ENCODE data around the gene SUGP2. TPM values are rescaled to one million over a fixed set of nuclear protein-coding genes. Genes with fewer than 3 reads are reported as not detected.

The SUGP2 gene
- total RNA-seq, 1 experiment from 2014 or later = 48.9 TPM

DNA sequence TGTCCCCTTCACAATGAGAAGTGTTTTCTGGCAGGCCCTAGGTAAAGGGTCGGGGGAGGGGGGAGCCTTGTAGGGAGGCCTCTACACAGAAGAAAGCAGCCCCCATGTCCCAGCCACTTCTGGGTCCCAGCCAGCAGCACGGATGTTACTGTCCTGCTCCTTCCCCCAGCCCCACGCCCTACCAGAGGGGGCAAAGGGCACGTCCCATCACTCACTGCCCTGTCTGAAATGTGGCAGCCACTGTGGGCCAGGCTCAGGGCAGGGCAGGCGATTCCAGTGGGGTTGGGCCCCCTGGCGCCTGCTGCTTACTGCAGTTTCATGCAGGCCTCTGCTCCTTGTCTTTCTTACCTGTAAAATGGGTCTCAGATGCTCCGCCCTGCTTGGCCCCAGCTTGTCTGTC, 24.4 kb upstream of the SUGP2 start:
- Histone ChIP-seq H3K4me2 (ENCODE audit: low read length) (no peak overlapping the region), H3K9me3 (ENCODE audit: low read length) (no peaks in the 10 kb centered on the region), H3K4me3 (ENCODE audit: low read length) (no peak overlapping the region), H3K9ac (ENCODE audit: low read length) (no peak overlapping the region), H2AFZ (ENCODE audit: low read length) (no peak overlapping the region), H3K36me3 (ENCODE audit: low read depth, low read length) (peaks cover 25% of the 10 kb centered on the region; the same call in 1 of the 2 replicates), H3F3A (ENCODE audit: low read length, unreplicated experiment) (no peaks in the 10 kb centered on the region), H3K79me2 (ENCODE audit: low read length) (no peaks in the 10 kb centered on the region), H4K20me1 (ENCODE audit: low read length) (no peaks in the 10 kb centered on the region), H3K27ac (ENCODE audit: low read length) (no peak overlapping the region), H3K27me3 (ENCODE audit: low read length) (no peaks in the 10 kb centered on the region), H3K4me1 (ENCODE audit: insufficient read depth, low read length) (peaks cover 11% of the 10 kb centered on the region), H3K9me2 (replicated peaks; ENCODE audit: low read length) (no peaks in the 10 kb centered on the region)
- DNase-seq (no peak), ATAC-seq (no peak)
- ChIA-PET CTCF (no interaction called here), POLR2A (ENCODE audit: unreplicated experiment) (no interaction called here)
- intact Hi-C loops (cut with micrococcal nuclease) = no loop called here
- no peak for TF ChIP-seq CTCF (conservative IDR thresholded peaks at IDR 0.05; ENCODE audit: low read depth, low read length)
- TF ChIP-seq EZH2 (IDR thresholded peaks at IDR 0.05; ENCODE audit: low read length, unreplicated experiment) = no peak
- TF ChIP-seq EZH2phosphoT487 (IDR thresholded peaks at IDR 0.05; ENCODE audit: borderline replicate concordance, low read length) = no peak
- BruUV-seq (replicated peaks) = no TSS peak

- no peaks in the 10 kb centered on the region for H3K9me3 ChIP-seq (ENCODE audit: low read length)
- H4K20me1 ChIP-seq (ENCODE audit: low read length) = no peaks in the 10 kb centered on the region
- peaks cover 7% of the 10 kb centered on the region; the same call in 1 of the 2 replicates for H3K4me1 ChIP-seq (ENCODE audit: insufficient read depth, low read length)
- no peak for ATAC-seq
- DNase-seq = no peak
- H3K4me2 ChIP-seq (ENCODE audit: low read length) = no peak overlapping the region
- H3K9ac ChIP-seq (ENCODE audit: low read length) = no peak overlapping the region
- H3K27me3 ChIP-seq (ENCODE audit: low read length) = no peaks in the 10 kb centered on the region
- intact Hi-C loops (cut with micrococcal nuclease) = no loop called here
- H3F3A ChIP-seq (ENCODE audit: low read length, unreplicated experiment) = no peaks in the 10 kb centered on the region
- H3K79me2 ChIP-seq (ENCODE audit: low read length) = no peaks in the 10 kb centered on the region
- no peaks in the 10 kb centered on the region for H3K9me2 ChIP-seq (replicated peaks; ENCODE audit: low read length)
- ChIA-PET CTCF (no interaction called here), POLR2A (ENCODE audit: unreplicated experiment) (no interaction called here)
- peaks cover 25% of the 10 kb centered on the region; the same call in 1 of the 2 replicates for H3K36me3 ChIP-seq (ENCODE audit: low read depth, low read length)
- H3K27ac ChIP-seq (ENCODE audit: low read length) = no peak overlapping the region
- TF ChIP-seq EZH2phosphoT487 (IDR thresholded peaks at IDR 0.05; ENCODE audit: borderline replicate concordance, low read length) (no peak), EZH2 (IDR thresholded peaks at IDR 0.05; ENCODE audit: low read length, unreplicated experiment) (no peak), CTCF (conservative IDR thresholded peaks at IDR 0.05; ENCODE audit: low read depth, low read length) (no peak)
- no peak overlapping the region for H3K4me3 ChIP-seq (ENCODE audit: low read length)
- BruUV-seq (replicated peaks) = no TSS peak
- H2AFZ ChIP-seq (ENCODE audit: low read length) = no peak overlapping the region
Observed at GRCh38 chr19:19057317-19057716, 24.0 kb upstream of the SUGP2 start.

GRCh38 chr19:19056636-19057275, 23.4 kb upstream of the SUGP2 start:
- Histone ChIP-seq H3K79me2 (ENCODE audit: low read length) (no peaks in the 10 kb centered on the region), H3K27me3 (ENCODE audit: low read length) (no peaks in the 10 kb centered on the region), H3K9me2 (replicated peaks; ENCODE audit: low read length) (no peaks in the 10 kb centered on the region), H3K9me3 (ENCODE audit: low read length) (no peaks in the 10 kb centered on the region), H3K4me1 (ENCODE audit: insufficient read depth, low read length) (peaks cover 1% of the 10 kb centered on the region; the same call in 1 of the 2 replicates), H3F3A (ENCODE audit: low read length, unreplicated experiment) (no peaks in the 10 kb centered on the region), H3K27ac (ENCODE audit: low read length) (no peak overlapping the region), H3K4me2 (ENCODE audit: low read length) (no peak overlapping the region), H4K20me1 (ENCODE audit: low read length) (no peaks in the 10 kb centered on the region), H2AFZ (ENCODE audit: low read length) (no peak overlapping the region), H3K36me3 (ENCODE audit: low read depth, low read length) (peaks cover 25% of the 10 kb centered on the region; the same call in 1 of the 2 replicates), H3K9ac (ENCODE audit: low read length) (no peak overlapping the region), H3K4me3 (ENCODE audit: low read length) (no peak overlapping the region)
- no peak for TF ChIP-seq EZH2 (IDR thresholded peaks at IDR 0.05; ENCODE audit: low read length, unreplicated experiment)
- TF ChIP-seq CTCF (conservative IDR thresholded peaks at IDR 0.05; ENCODE audit: low read depth, low read length) = no peak
- TF ChIP-seq EZH2phosphoT487 (IDR thresholded peaks at IDR 0.05; ENCODE audit: borderline replicate concordance, low read length) = no peak
- ChIA-PET CTCF (no interaction called here), POLR2A (ENCODE audit: unreplicated experiment) (no interaction called here)
- no peak for ATAC-seq
- intact Hi-C loops (cut with micrococcal nuclease) = no loop called here
- no peak for DNase-seq
- no TSS peak for BruUV-seq (replicated peaks)

Measured in PC-3 (cell line).